ENCODE results near the gene LRP5.

- TF ChIP-seq POLR2A (IDR thresholded peaks at IDR 0.05): no peak
- no peak for TF ChIP-seq CTCF (IDR thresholded peaks at IDR 0.05)
Observed at GRCh38 chr11:68276861-68277260, 35.5 kb upstream of the LRP5 start.

Data from thyroid gland (tissue), 4 donors.